Tibial nerve (tissue), 3 donors: ENCODE results near the gene ZNF497.

Experiments used
- CTCF ChIP-seq, 5 experiments: fragments of 200-600 bp in 3 of 5; fragments of 450-650 bp in 2 of 5; sonication (generic) in 3 of 5; IDR thresholded peaks; one replicate each; pipeline ENCODE4 v1.5.1; 2016 to 2019; ENCODE audit warnings: antibody characterized with exemption in 5 of 5, mild to moderate bottlenecking in 3 of 5, moderate library complexity in 2 of 5
- POLR2A ChIP-seq, 2 donors: fragments of 450-650 bp; IDR thresholded peaks; one replicate each; pipeline ENCODE4 v1.6.1; 2017; ENCODE audit warnings: antibody characterized with exemption in 2 of 2, mild to moderate bottlenecking in 2 of 2, moderate library complexity in 2 of 2

- TF ChIP-seq CTCF (IDR thresholded peaks at IDR 0.05) = no peak
- no peak for TF ChIP-seq POLR2A (IDR thresholded peaks at IDR 0.05)
Observed at GRCh38 chr19:58336820-58337219, 25.7 kb downstream of the ZNF497 start.
